Kidney (tissue), 14 donors: ENCODE data around the gene IRAG1. TPM values are rescaled to one million over a fixed set of nuclear protein-coding genes. Genes with fewer than 3 reads are reported as not detected.
"Not testable (repeated sequence)": the region's sequence is repeated elsewhere in the genome, so short reads cannot be mapped to it uniquely, and the experiment has no call there.

Source experiments
- DNase-seq, 5 donors: peaks; one replicate each; pipeline ENCODE4 v3.0.0-alpha.2; 2013 to 2020
- FAIRE-seq: peaks from 2 replicates; lab custom pipeline; 2012; peaks lifted over from hg19 to GRCh38; lab: Jason Lieb, UNC
- H3K27ac ChIP-seq, 2 donors: one replicate each; pipeline ENCODE4 v1.7.0; 2013; ENCODE audit warnings: low read depth in 2 of 2, low read length in 2 of 2, inconsistent platforms in 1 of 2
- H3K27me3 ChIP-seq: one replicate; pipeline ENCODE4 v1.7.1; 2013; ENCODE audit warnings: low read length, inconsistent platforms; ENCODE audit not compliant: control insufficient read depth, insufficient read depth
- H3K36me3 ChIP-seq, 3 donors: one replicate each; pipeline versions ENCODE4 v1.7.0 to v1.7.1; 2013; ENCODE audit warnings: low read length in 3 of 3, control low read depth in 1 of 3, inconsistent platforms in 1 of 3; ENCODE audit not compliant: insufficient read depth in 3 of 3, control insufficient read depth in 2 of 3
- H3K4me1 ChIP-seq, 3 donors: one replicate each; pipeline versions ENCODE4 v1.7.0 to v1.7.1; 2013; ENCODE audit warnings: low read length in 3 of 3, inconsistent platforms in 1 of 3, low read depth in 1 of 3; ENCODE audit not compliant: control insufficient read depth in 2 of 3, insufficient read depth in 2 of 3
- H3K4me3 ChIP-seq, 3 donors: one replicate each; pipeline versions ENCODE4 v1.7.0 to v1.8.1; 2013; ENCODE audit warnings: low read length in 3 of 3, control low read depth in 1 of 3, inconsistent platforms in 1 of 3
- H3K9ac ChIP-seq, 3 donors: one replicate each; pipeline versions ENCODE4 v1.7.0 to v1.7.1; 2013; ENCODE audit warnings: low read length in 3 of 3, control low read depth in 1 of 3, inconsistent platforms in 1 of 3
- H3K9me3 ChIP-seq, 3 donors: one replicate each; pipeline versions ENCODE4 v1.7.0 to v1.7.1; 2013; ENCODE audit warnings: low read length in 3 of 3, control low read depth in 1 of 3, inconsistent platforms in 1 of 3; ENCODE audit not compliant: control insufficient read depth in 2 of 3, insufficient read depth in 1 of 3
- CTCF ChIP-seq: IDR thresholded peaks from 3 replicates; pipeline ENCODE4 v1.5.1; 2012; ENCODE audit warnings: mild to moderate bottlenecking, moderate library complexity, borderline replicate concordance; ENCODE audit not compliant: insufficient read depth; ENCODE audit errors: extremely low read depth
- intact Hi-C: fragments of 100-400 bp; cut with DNase I; formaldehyde crosslinking; loops from one replicate; pipeline ENCODE4 v1.11.1; 2022
- polyA plus RNA-seq: library from polyadenylated mRNA; stranded (reverse); fragments of 350-450 nt; fragmentation: Illumina TruSeq; extraction: RNeasy Lipid Tissue Mini Kit (QIAGEN cat#74804); gene quantifications from one replicate; pipeline ENCODE4 v1.2.3, GENCODE V29; 2014; ENCODE audit warnings: low read depth, low replicate concordance; ENCODE audit not compliant: insufficient read depth
- total RNA-seq: library from RNA; stranded (reverse); fragmentation: NEBNext Ultra II Directional; extraction: Animal tissue kit (Norgen Biotek cat#: 25700); gene quantifications from one replicate; pipeline ENCODE4 v1.2.1, GENCODE V29; 2021
- donor health status: control.
- donor health status: control.
- donor health status: control.
- donor health status: control.
- donor health status: control.
- donor health status: DM: yes; HTN: yes; CAD: no.
- donor health status: Normal renal cell carcinoma (clear cell type).

The IRAG1 gene
- total and polyA plus RNA-seq, 2 donors from 2014 or later = 7.0 to 38.1 TPM

- Histone ChIP-seq H3K9ac (no peak overlapping the region), H3K27ac (no peak overlapping the region), H3K36me3 (no peaks in the 10 kb centered on the region), H3K4me3 (no peak overlapping the region), H3K4me1 (no peaks in the 10 kb centered on the region), H3K9me3 (no peaks in the 10 kb centered on the region), H3K27me3 (no peaks in the 10 kb centered on the region)
- DNase-seq = no peak
- no peak for TF ChIP-seq CTCF
- FAIRE-seq = no peak
- intact Hi-C loops = no loop called here
Observed at GRCh38 chr11:10683429-10683828, 10.1 kb downstream of the IRAG1 start.

- DNase-seq (no peak), FAIRE-seq (no peak)
- TF ChIP-seq CTCF = no peak
- Histone ChIP-seq H3K9ac (no peak overlapping the region), H3K4me1 (no peaks in the 10 kb centered on the region), H3K9me3 (no peaks in the 10 kb centered on the region), H3K27ac (no peak overlapping the region), H3K4me3 (no peak overlapping the region), H3K27me3 (no peaks in the 10 kb centered on the region), H3K36me3 (no peaks in the 10 kb centered on the region)
- intact Hi-C loops = no loop called here
Observed at GRCh38 chr11:10680956-10681487, 12.5 kb downstream of the IRAG1 start.

- H3K27me3 ChIP-seq, DNase-seq, intact Hi-C loops, H3K9me3 ChIP-seq, H3K27ac ChIP-seq, H3K36me3 ChIP-seq, H3K4me3 ChIP-seq, H3K9ac ChIP-seq, FAIRE-seq, H3K4me1 ChIP-seq: not testable (repeated sequence)
Observed at GRCh38 chr11:10680279-10680678, 13.3 kb downstream of the IRAG1 start.

- Histone ChIP-seq H3K4me3 (no peak overlapping the region), H3K27ac (no peak overlapping the region), H3K27me3 (no peaks in the 10 kb centered on the region), H3K4me1 (peaks cover 0 to 9% (median 3%) of the 10 kb centered on the region in 3 donors), H3K36me3 (no peaks in the 10 kb centered on the region), H3K9ac (no peak overlapping the region), H3K9me3 (no peaks in the 10 kb centered on the region)
- no peak for DNase-seq
- FAIRE-seq = no peak
- TF ChIP-seq CTCF = no peak
- intact Hi-C loops = no loop called here
Observed at GRCh38 chr11:10679644-10680043, 13.9 kb downstream of the IRAG1 start.
